ENCODE measurements around the gene PFDN1. TPM values are rescaled to one million over a fixed set of nuclear protein-coding genes. Genes with fewer than 3 reads are reported as not detected.
A peak's percentile ranks its signal among the peaks of the same experiment; 100 is the strongest.

Gene PFDN1, protein sequence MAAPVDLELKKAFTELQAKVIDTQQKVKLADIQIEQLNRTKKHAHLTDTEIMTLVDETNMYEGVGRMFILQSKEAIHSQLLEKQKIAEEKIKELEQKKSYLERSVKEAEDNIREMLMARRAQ
- total RNA-seq (2021) (62.7 and 69.1 TPM in 2 replicates), Bru-seq, nascent RNA (percentile 91 among the genes with signal in this experiment), BruChase-seq, experiment 1, labeled RNA remaining after a 2-hour chase (percentile 79 among the genes with signal in this experiment), BruChase-seq, experiment 2, labeled RNA remaining after a 6-hour chase (percentile 82 among the genes with signal in this experiment)
- long read RNA-seq, transcript PFDN1-203 (3 exons, 1,091 nt) = minor isoform, 60 of 252 reads
- long read RNA-seq, transcript PFDN1-201 (4 exons, 1,352 nt) = major isoform, 161 of 252 reads
- long read RNA-seq, partial matches to known transcripts = 1 of 252 reads
- long read RNA-seq, other reads (novel, unspliced or antisense) = 29 of 252 reads

DNA sequence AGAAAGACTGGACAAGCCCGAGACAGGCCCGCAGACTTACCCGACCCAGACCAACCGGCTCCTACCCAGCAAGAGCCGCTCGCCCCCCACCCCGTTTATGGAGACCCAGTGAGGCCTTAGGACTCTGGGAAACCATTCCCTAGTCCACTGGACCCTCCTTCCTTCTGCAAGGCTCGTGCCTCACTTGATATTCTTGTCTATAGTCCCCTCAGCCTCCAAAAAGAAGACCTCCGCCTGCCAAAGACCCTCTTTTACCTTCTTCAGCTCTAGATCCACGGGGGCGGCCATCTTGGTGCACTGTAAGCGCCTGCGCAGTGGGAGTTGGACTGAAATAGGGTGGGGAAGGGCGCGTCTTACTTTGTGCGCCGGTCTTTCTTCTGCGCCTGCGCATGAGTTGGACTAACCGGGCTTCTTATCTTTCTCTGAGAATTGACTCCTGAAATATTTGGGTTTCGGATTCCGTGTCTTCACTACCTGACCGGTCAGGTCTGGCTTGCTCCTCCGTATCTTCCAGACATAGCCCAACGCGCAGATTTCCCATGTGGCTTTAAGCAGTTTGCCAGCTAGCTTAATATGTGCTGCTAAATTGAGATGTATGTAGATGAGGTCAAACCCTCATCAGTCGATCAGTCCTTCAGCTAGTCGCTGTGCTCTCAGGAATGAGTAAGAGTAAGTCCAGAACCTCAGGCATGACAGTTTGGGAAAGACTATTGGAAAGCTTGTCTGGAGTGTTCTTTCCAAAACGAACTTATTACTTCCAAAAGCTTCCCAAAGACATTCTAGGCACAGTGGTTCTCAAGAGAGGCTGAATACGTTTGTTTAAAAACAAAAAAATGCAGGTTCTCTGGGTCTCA is at the start of gene PFDN1:
Gene PFDN1, minus strand, starts transcription at position 316 of the 854 bp plus-strand sequence. Its CDS starts 28 bp downstream, at position 288.
- H2AFZ ChIP-seq = peak within 1 kb of the TSS; percentile 93
- no peaks in the 10 kb centered on the region for H3K9me3 ChIP-seq (ENCODE audit: insufficient read depth, low read depth)
- ChIA-PET CTCF (interaction anchor here (1.0 kb wide), 1 partner anchor 43 kb away, joined by 3 read pairs; the partner anchor contains the start of gene HBEGF), POLR2A (ENCODE audit: unreplicated experiment) (interaction anchor here (0.5 to 0.7 kb wide), 6 partner anchors 24 to 713 kb away, joined by 3 to 7 read pairs (median 4); no protein-coding TSS in a partner anchor)
- H4K20me1 ChIP-seq (ENCODE audit: insufficient read depth) = no peaks in the 10 kb centered on the region
- H3F3A ChIP-seq (ENCODE audit: insufficient read depth, low read depth) = peaks cover 23% of the 10 kb centered on the region
- BruUV-seq (replicated peaks) = no TSS peak
- peaks cover 36% of the 10 kb centered on the region for H3K4me1 ChIP-seq (replicated peaks; ENCODE audit: insufficient read depth)
- peak within 1 kb of the TSS; percentile 91 for H3K4me2 ChIP-seq
- H3K9me2 ChIP-seq (ENCODE audit: insufficient read depth) = no peaks in the 10 kb centered on the region
- H3K4me3 ChIP-seq = peak within 1 kb of the TSS; percentile 95
- peaks cover 46% of the 10 kb centered on the region for H3K79me2 ChIP-seq (ENCODE audit: low read depth)
- peak; percentile 89 to 90 for DNase-seq
- intact Hi-C loops (cut with micrococcal nuclease; ENCODE audit: unreplicated experiment) = loop anchor here (2.0 to 5.0 kb wide), 3 partner anchors 20 to 44 kb away; partner anchors contain the start of gene HBEGF
- H3K27ac ChIP-seq = peak within 1 kb of the TSS; percentile 89
- no peaks in the 10 kb centered on the region for H3K27me3 ChIP-seq (ENCODE audit: insufficient read depth, low read depth)
- TF ChIP-seq, protein P1, sequence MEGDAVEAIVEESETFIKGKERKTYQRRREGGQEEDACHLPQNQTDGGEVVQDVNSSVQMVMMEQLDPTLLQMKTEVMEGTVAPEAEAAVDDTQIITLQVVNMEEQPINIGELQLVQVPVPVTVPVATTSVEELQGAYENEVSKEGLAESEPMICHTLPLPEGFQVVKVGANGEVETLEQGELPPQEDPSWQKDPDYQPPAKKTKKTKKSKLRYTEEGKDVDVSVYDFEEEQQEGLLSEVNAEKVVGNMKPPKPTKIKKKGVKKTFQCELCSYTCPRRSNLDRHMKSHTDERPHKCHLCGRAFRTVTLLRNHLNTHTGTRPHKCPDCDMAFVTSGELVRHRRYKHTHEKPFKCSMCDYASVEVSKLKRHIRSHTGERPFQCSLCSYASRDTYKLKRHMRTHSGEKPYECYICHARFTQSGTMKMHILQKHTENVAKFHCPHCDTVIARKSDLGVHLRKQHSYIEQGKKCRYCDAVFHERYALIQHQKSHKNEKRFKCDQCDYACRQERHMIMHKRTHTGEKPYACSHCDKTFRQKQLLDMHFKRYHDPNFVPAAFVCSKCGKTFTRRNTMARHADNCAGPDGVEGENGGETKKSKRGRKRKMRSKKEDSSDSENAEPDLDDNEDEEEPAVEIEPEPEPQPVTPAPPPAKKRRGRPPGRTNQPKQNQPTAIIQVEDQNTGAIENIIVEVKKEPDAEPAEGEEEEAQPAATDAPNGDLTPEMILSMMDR (conservative IDR thresholded peaks at IDR 0.05) = no peak
- no peak for TF ChIP-seq EZH2 (IDR thresholded peaks at IDR 0.05; ENCODE audit: low read depth)
- H3K36me3 ChIP-seq (ENCODE audit: low read depth) = peaks cover 19% of the 10 kb centered on the region

DNA sequence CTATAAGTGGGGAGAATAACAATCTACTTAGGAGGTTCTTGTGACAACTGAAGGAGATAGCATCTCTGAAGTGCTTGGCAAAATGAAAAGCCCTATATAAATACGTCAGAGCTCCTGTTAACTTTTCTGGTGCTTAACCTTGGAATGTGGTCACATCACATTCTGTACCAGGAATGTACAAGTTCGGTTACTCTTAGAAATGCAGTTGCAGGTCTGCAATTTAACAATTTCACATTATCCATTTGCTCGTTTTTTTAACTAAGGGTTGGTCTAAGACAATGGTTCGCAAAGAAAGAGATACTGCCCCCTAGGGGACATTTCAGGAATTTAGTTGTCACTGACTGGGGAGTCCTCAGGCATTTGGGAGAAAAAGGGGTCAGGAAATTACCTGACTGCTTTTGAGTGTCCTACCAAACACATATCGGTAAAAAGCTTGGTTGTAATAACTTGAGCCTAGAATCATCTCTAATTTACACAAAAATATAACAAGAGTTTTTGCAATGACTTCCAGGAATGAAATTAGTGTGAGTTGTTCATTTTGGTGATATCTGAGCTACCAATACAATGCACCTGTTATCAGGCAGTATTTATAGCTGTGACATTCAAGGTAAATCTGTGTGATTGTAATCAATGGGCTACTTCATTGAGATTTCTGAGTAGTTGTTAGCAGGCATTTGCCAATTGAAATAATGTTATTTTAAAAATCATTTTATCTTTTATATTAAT is 48.9 kb upstream of the PFDN1 start:
- DNase-seq = peak; percentile 54 to 76
- H2AFZ ChIP-seq = no peak overlapping the region

More for the DNA sequence above, 48.9 kb upstream of the PFDN1 start:
- intact Hi-C loops (cut with micrococcal nuclease; ENCODE audit: unreplicated experiment) = loop anchor here (1.0 kb wide), 1 partner anchor 107 kb away; no protein-coding TSS in a partner anchor
- TF ChIP-seq, protein P1 (conservative IDR thresholded peaks at IDR 0.05) = peak; percentile 96
- TF ChIP-seq EZH2 (IDR thresholded peaks at IDR 0.05; ENCODE audit: low read depth) = no peak
- no peaks in the 10 kb centered on the region for H3K27me3 ChIP-seq (ENCODE audit: insufficient read depth, low read depth)
- BruUV-seq (replicated peaks) = no TSS peak
- no peak overlapping the region for H3K4me2 ChIP-seq
- peaks cover 49% of the 10 kb centered on the region for H3K4me1 ChIP-seq (replicated peaks; ENCODE audit: insufficient read depth)
- ChIA-PET CTCF (interaction anchor here (0.6 to 2.7 kb wide), 5 partner anchors 22 to 137 kb away, joined by 3 to 31 read pairs (median 4); no protein-coding TSS in a partner anchor), POLR2A (ENCODE audit: unreplicated experiment) (interaction anchor here (0.7 kb wide), 1 partner anchor 183 kb away, joined by 5 read pairs; no protein-coding TSS in a partner anchor)
- no peak overlapping the region for H3K27ac ChIP-seq
- peaks cover 36% of the 10 kb centered on the region for H3F3A ChIP-seq (ENCODE audit: insufficient read depth, low read depth)
- no peaks in the 10 kb centered on the region for H3K36me3 ChIP-seq (ENCODE audit: low read depth)
- H4K20me1 ChIP-seq (ENCODE audit: insufficient read depth) = no peaks in the 10 kb centered on the region
- no peaks in the 10 kb centered on the region for H3K9me3 ChIP-seq (ENCODE audit: insufficient read depth, low read depth)
- peaks cover 9% of the 10 kb centered on the region; the same call in 1 of the 2 replicates for H3K79me2 ChIP-seq (ENCODE audit: low read depth)
- H3K9me2 ChIP-seq (ENCODE audit: insufficient read depth) = no peaks in the 10 kb centered on the region
- no peak overlapping the region for H3K4me3 ChIP-seq
